A549 (cell line): ENCODE data around the gene RILPL2.
A peak's percentile ranks its signal among the peaks of the same experiment; 100 is the strongest.

Source experiments
- CEBPB ChIP-seq, 2 experiments: fragments of >200 bp in 1 of 2; sonication (Bioruptor Twin) in 1 of 2; formaldehyde crosslinking in 1 of 2; IDR thresholded peaks; 2 replicates each; pipeline ENCODE4 v1.6.1; 2012 to 2016
- CTCF ChIP-seq: fragments of >200 bp; sonication (Bioruptor Twin); formaldehyde crosslinking; IDR thresholded peaks from 3 replicates; pipeline ENCODE4 v1.5.1; 2016
- EP300 ChIP-seq, 2 experiments: fragments of >200 bp; sonication (Bioruptor Twin); formaldehyde crosslinking; IDR thresholded peaks; 2 replicates in 1 of 2; 3 replicates in 1 of 2; pipeline ENCODE4 v1.6.1; 2016 to 2017
- GATA3 ChIP-seq: IDR thresholded peaks from 2 replicates; pipeline ENCODE4 v1.6.1; 2012; ENCODE audit warnings: borderline replicate concordance
- KDM5A ChIP-seq: fragments of 200-600 bp; sonication (generic); IDR thresholded peaks from 2 replicates; pipeline ENCODE4 v1.6.1; 2016; ENCODE audit warnings: antibody characterized with exemption, mild to moderate bottlenecking
- MYC ChIP-seq: IDR thresholded peaks from 2 replicates; pipeline ENCODE4 v1.6.1; 2012; ENCODE audit warnings: mild to moderate bottlenecking, inconsistent platforms, low read length, improper control_type of control experiment, borderline replicate concordance
- POLR2A ChIP-seq: IDR thresholded peaks from 2 replicates; pipeline ENCODE4 v1.6.1; 2012; ENCODE audit warnings: mild to moderate bottlenecking, low read length
- RAD21 ChIP-seq, 2 experiments: fragments of >200 bp in 1 of 2; sonication (Bioruptor Twin) in 1 of 2; formaldehyde crosslinking in 1 of 2; IDR thresholded peaks in 1 of 2; conservative IDR thresholded peaks in 1 of 2; 2 replicates in 1 of 2; 3 replicates in 1 of 2; pipeline ENCODE4 v1.6.1; 2012 to 2018; ENCODE audit warnings: inconsistent platforms in 1 of 2
- RFX5 ChIP-seq: fragments of 450-650 bp; IDR thresholded peaks from 2 replicates; pipeline ENCODE4 v1.7.1; 2014; ENCODE audit warnings: antibody characterized with exemption, mild to moderate bottlenecking, moderate library complexity
- SMC3 ChIP-seq: fragments of >200 bp; sonication (Bioruptor Twin); formaldehyde crosslinking; IDR thresholded peaks from 3 replicates; pipeline ENCODE4 v1.6.1; 2018; ENCODE audit warnings: inconsistent platforms
- USF2 ChIP-seq: fragments of 450-650 bp; IDR thresholded peaks from 2 replicates; pipeline ENCODE4 v1.6.1; 2014; ENCODE audit warnings: antibody characterized with exemption
- TF ChIP-seq, protein P1 (sequence below): fragments of 200-600 bp; sonication (generic); IDR thresholded peaks from 2 replicates; pipeline ENCODE4 v1.6.1; 2016; ENCODE audit warnings: antibody characterized with exemption, mild to moderate bottlenecking, moderate library complexity

- TF ChIP-seq POLR2A (no peak), USF2 (no peak), CTCF (no peak), CEBPB (IDR thresholded peaks at IDR 0.05) (peak; percentile 81 to 86), EP300 (IDR thresholded peaks at IDR 0.05) (no peak), SMC3 (no peak; the same call in 2 of the 3 replicates), MYC (no peak), KDM5A (no peak), RAD21 (conservative IDR thresholded peaks at IDR 0.05 in 1 of 2, IDR thresholded peaks at IDR 0.05 in 1 of 2) (no peak; a peak in 1 of 5 replicates), RFX5 (no peak), GATA3 (no peak)
- TF ChIP-seq, protein P1, sequence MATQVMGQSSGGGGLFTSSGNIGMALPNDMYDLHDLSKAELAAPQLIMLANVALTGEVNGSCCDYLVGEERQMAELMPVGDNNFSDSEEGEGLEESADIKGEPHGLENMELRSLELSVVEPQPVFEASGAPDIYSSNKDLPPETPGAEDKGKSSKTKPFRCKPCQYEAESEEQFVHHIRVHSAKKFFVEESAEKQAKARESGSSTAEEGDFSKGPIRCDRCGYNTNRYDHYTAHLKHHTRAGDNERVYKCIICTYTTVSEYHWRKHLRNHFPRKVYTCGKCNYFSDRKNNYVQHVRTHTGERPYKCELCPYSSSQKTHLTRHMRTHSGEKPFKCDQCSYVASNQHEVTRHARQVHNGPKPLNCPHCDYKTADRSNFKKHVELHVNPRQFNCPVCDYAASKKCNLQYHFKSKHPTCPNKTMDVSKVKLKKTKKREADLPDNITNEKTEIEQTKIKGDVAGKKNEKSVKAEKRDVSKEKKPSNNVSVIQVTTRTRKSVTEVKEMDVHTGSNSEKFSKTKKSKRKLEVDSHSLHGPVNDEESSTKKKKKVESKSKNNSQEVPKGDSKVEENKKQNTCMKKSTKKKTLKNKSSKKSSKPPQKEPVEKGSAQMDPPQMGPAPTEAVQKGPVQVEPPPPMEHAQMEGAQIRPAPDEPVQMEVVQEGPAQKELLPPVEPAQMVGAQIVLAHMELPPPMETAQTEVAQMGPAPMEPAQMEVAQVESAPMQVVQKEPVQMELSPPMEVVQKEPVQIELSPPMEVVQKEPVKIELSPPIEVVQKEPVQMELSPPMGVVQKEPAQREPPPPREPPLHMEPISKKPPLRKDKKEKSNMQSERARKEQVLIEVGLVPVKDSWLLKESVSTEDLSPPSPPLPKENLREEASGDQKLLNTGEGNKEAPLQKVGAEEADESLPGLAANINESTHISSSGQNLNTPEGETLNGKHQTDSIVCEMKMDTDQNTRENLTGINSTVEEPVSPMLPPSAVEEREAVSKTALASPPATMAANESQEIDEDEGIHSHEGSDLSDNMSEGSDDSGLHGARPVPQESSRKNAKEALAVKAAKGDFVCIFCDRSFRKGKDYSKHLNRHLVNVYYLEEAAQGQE = no peak
Observed at GRCh38 chr12:123471374-123472068, 35.0 kb upstream of the RILPL2 start.
